AG09309 (cell line): ENCODE data around the gene DPYD.

Experiments
- DNase-seq: peaks from one replicate; pipeline ENCODE4 v3.0.0-alpha.2; 2010; ENCODE audit warnings: low read depth
- H3K4me3 ChIP-seq: 2 replicates; pipeline ENCODE4 v1.5.1; 2011; ENCODE audit warnings: mild to moderate bottlenecking, low read depth, low read length, moderate library complexity; ENCODE audit not compliant: control insufficient read depth
- CTCF ChIP-seq: IDR thresholded peaks from 2 replicates; pipeline ENCODE4 v1.5.1; 2011; ENCODE audit warnings: mild to moderate bottlenecking, low read depth, low read length, inconsistent platforms; ENCODE audit not compliant: insufficient read depth, control insufficient read depth; ENCODE audit errors: missing control alignments

The DPYD gene

DNA sequence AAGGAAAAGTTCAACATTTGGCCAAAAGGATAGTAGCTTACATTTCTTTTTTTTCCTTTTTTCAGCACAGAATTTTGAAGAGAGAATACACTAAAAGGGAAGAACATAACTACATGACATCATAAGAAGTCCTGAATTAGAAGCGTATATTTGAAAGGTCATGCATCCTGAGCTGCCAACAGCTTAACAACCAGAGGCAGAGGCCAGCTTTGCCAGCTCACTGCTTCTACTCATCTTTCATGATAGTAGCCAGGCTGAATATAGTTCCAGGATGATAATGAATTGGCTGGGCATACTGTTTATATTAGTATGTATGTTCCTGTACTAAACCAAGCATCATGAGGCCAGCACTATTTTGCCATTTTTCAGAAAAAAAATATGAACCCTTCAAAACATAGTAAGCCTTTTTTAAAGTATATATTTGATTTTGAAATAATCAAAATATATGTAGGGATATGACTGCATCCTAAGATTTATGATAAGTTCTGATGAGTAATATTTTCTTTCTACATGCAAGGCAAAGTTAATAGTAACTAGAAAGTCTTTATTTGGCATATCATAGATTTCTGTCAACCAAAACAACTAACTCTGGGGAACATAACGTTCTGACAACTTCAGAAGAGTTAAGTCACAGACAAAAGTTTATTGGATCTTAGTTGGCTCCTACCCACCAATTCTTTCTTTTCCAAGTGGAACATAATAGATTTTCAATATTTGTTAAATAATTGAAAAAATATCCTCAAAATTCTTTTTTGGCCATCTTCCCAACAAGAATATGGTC, 123.2 kb downstream of the DPYD start:
- TF ChIP-seq CTCF: no peak
- H3K4me3 ChIP-seq: no peak overlapping the region
- DNase-seq: no peak

DNA sequence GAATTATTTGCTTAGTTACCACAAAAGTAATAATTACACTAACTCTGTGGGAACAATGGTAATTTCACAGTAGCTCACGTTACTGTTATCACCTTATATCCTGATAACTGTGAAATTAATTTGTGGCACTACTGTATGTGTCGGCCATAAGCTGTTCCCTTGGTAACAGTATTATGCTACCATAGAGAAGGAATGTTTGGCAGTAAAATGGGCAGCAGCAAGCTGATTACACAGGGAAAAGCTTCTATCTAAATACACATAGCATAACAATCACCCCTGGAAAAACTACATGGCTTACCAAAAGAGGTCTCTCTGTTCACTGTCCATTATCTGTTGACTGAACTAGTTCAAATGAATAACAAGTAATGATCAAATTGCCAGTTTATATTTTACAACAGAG, 124.1 kb downstream of the DPYD start:
- DNase-seq: no peak
- no peak for TF ChIP-seq CTCF

GRCh38 chr1:97792655-97793054, 128.2 kb downstream of the DPYD start:
- no peak for DNase-seq
- TF ChIP-seq CTCF: no peak
- H3K4me3 ChIP-seq: no peak overlapping the region

More for the DNA sequence above, 124.1 kb downstream of the DPYD start:
- H3K4me3 ChIP-seq: no peak overlapping the region

DNA sequence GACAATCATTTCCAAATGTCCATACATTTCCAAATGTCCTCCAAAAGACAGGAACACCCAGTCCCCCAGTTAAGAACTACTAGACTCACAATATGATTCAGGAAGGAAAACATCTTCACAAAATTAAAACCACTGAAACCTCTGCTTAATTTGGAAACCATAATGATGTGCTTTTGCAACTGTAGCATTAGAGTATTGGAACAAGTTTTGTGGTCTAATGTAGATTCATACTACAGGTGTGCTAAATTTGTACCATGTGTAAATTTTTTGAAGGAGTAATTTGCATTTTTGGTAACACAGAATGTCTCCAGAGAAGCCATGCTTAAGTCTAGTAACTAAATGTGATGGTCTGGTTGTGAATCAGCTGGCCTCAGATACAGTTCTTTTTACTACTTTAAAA, 129.6 kb downstream of the DPYD start:
- H3K4me3 ChIP-seq: no peak overlapping the region
- DNase-seq: no peak
- no peak for TF ChIP-seq CTCF

DNA sequence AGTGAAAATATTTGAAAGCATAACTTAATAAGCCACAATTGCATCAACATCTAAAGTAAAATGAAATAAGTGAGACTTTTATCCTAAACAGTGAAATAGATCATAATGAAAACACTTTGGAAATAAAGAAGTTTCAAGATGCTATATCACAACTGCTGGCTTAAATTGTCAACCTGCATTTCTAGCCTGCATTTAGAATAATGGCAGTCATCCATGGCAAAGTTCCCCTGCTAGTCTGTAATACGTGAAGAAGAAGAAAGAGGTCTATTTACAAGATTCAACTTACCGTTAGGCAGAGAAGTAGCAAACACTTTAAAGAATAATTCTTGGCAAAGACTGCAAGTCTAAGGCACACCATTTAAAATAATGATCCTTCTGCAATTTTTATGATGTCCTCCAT, 133.6 kb downstream of the DPYD start:
- TF ChIP-seq CTCF: no peak
- no peak for DNase-seq
- no peak overlapping the region for H3K4me3 ChIP-seq

- H3K4me3 ChIP-seq: no peak overlapping the region
- no peak for DNase-seq
- no peak for TF ChIP-seq CTCF
These were observed 136.2 kb downstream of the DPYD start for GRCh38 chr1:97784661-97785060.
